Right cardiac atrium (tissue), 5 donors: Measurements from ENCODE around the gene KLHL26. TPM values are rescaled to one million over a fixed set of nuclear protein-coding genes. Genes with fewer than 3 reads are reported as not detected.
A peak's percentile ranks its signal among the peaks of the same experiment; 100 is the strongest.

Experiments
- ATAC-seq, 2 donors: fragments of 200-7000 bp; cut with Tn5 transposase; one replicate each; pipeline versions ENCODE4 v1.8.0 to v1.9.1; 2020; ENCODE audit warnings: moderate library complexity in 2 of 2, mild to moderate bottlenecking in 1 of 2
- DNase-seq, 3 donors: peaks; one replicate each; pipeline ENCODE4 v3.0.0-alpha.2; 2020
- H3K27ac ChIP-seq: one replicate; pipeline ENCODE4 v1.5.1; 2013; ENCODE audit warnings: mild to moderate bottlenecking, low read length, control low read depth, moderate library complexity
- H3K27me3 ChIP-seq: one replicate; pipeline ENCODE4 v1.6.1; 2013; ENCODE audit not compliant: control insufficient read depth, insufficient read depth
- H3K4me1 ChIP-seq: one replicate; pipeline ENCODE4 v1.6.1; 2013; ENCODE audit warnings: low read length; ENCODE audit not compliant: control insufficient read depth, insufficient read depth
- H3K4me3 ChIP-seq: one replicate; pipeline ENCODE4 v1.5.1; 2013; ENCODE audit warnings: low read length, control low read depth
- H3K9me3 ChIP-seq: one replicate; pipeline ENCODE4 v1.6.1; 2013; ENCODE audit warnings: low read length; ENCODE audit not compliant: control insufficient read depth
- whole genome bisulfite sequencing: extraction: QIAGEN DNeasy Blood & Tissue Kit; methylation state at CpG from one replicate; pipeline ENCODE4 v1.1.7; 2013; 5-methylcytosine and 5-hydroxymethylcytosine counted together
- intact Hi-C, 4 donors: fragments of 100-400 bp; cut with DNase I; formaldehyde crosslinking; loops; one replicate each; pipeline versions ENCODE4 v1.11.0 to v1.14.0; 2022 to 2023
- polyA plus RNA-seq: library from polyadenylated mRNA; stranded (reverse); fragments of 200-250 nt; gene quantifications from one replicate; pipeline ENCODE4 v1.2.3, GENCODE V29; 2013
- total RNA-seq, 4 donors: library from RNA; stranded (reverse); fragmentation: NEBNext Ultra II Directional; extraction: Animal tissue kit (Norgen Biotek cat#: 25700); gene quantifications; one replicate each; pipeline ENCODE4 v1.2.1, GENCODE V29; 2021
- donor health status: healthy with polysubstance abuse.
- donor health status: DM: no; HTN: yes; CAD: no.
- donor health status: DM: no; HTN: no; CAD: no.
- donor health status: DM: no; HTN: yes; CAD: no; lungs with severe emphysema.
- donor health status: DM: yes; HTN: yes; CAD: no.

Gene KLHL26
- total and polyA plus RNA-seq, 5 donors: 5.1 to 14.4 (median 9.0) TPM

- ATAC-seq: peak in 1 of 2 donors; percentile 3
- peak in 1 of 3 donors; percentile 35 for DNase-seq
- H3K27me3 ChIP-seq: no peaks in the 10 kb centered on the region
- H3K4me1 ChIP-seq: no peaks in the 10 kb centered on the region
- intact Hi-C loops: no loop called here
- H3K27ac ChIP-seq: no peak overlapping the region
- H3K9me3 ChIP-seq: no peaks in the 10 kb centered on the region
- 84% methylated on average over 14 of the region's 14 CpGs for WGBS
- H3K4me3 ChIP-seq: no peak overlapping the region
These were observed 62.7 kb downstream of the KLHL26 start for GRCh38 chr19:18699403-18700054.

DNA sequence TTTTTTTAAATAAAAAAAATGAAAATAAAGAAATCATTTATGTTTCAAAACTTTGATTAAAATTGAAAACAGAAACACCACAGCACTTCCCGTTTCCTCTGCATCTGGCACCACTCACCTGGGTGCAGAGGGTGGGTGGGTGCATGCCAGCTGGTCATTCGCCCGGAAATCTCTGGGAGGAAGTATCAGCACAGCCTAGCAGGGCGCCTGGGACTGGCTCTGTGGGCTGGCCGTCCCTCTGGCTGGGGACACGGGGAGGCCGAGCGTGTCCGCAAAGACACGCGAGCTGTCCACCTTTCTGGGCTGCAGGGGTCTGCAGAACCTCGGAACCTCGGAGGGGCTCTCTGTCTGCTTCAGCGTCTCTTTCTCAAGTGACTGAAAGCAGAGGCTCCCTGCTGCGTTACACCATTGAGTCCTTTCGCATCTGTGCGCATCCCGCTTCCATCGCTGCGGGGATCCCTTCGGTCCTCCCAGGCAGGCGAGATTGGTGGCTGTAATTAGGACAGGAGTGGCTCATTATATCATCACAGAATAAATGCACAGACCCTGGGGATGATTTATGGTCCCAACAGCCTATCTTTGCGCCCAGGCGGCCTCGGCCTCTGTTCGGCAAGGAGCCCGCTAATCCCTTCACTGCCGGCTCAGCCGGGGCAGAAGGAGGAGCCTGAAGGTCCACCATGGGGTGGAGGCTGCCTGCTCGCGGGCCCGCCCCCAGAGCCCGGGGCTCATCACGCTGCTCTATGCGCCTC is 63.8 kb downstream of the KLHL26 start:
- H3K27ac ChIP-seq: peak overlapping the region; percentile 9
- 8% methylated on average over 35 of the region's 35 CpGs for WGBS
- H3K4me3 ChIP-seq: peak overlapping the region; percentile 38
- ATAC-seq (peak; percentile 91 to 93), DNase-seq (peak; percentile 82 to 93 (median 92))
- no peaks in the 10 kb centered on the region for H3K4me1 ChIP-seq
- no peaks in the 10 kb centered on the region for H3K9me3 ChIP-seq
- H3K27me3 ChIP-seq: no peaks in the 10 kb centered on the region
- intact Hi-C loops: no loop called here

DNA sequence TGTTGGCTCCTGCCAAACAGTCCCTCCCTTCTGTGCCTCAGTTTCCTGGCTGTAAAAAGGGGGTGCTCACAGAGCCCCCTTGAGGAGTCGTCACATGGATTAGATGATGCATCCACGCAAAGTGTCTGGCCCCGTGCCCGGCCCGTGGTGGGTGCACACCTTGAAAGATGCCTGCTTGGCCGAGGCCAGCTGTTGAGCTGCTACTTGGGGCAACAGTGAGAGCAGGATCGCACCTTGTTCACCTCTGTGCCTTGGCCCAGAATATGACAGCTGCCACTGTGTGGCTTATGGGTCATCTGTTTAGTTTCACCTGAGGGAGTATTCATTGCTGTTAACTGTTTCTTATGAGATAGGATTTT is 64.4 kb downstream of the KLHL26 start:
- H3K4me1 ChIP-seq: no peaks in the 10 kb centered on the region
- no peaks in the 10 kb centered on the region for H3K27me3 ChIP-seq
- no peaks in the 10 kb centered on the region for H3K9me3 ChIP-seq
- no peak overlapping the region for H3K27ac ChIP-seq
- DNase-seq (no peak), ATAC-seq (peak in 1 of 2 donors; percentile 2)
- intact Hi-C loops: no loop called here
- 26% methylated on average over 7 of the region's 7 CpGs for WGBS
- peak overlapping the region; percentile 38 for H3K4me3 ChIP-seq

DNA sequence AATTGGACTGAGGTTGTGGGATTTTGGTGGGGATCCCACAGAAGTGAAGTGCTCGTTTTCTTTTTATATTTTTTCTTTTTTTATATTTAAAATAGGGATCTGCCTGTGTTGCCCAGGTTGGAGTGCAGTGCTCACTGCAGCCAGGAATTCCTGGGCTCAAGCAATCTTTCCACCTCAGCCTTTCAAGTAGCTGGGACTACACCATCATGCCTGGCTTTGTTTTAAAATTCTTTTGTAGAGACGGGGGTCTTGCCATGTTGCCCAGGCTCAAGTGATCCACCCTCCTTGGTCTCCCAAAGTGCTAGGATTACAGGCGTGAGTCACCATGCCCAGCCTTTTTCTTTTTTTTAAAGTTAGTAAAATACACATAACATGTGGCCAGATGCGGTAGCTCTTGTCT is 67.2 kb downstream of the KLHL26 start:
- DNase-seq: no peak
- H3K9me3 ChIP-seq: no peaks in the 10 kb centered on the region
- intact Hi-C loops: no loop called here
- no peaks in the 10 kb centered on the region for H3K4me1 ChIP-seq
- no peak overlapping the region for H3K4me3 ChIP-seq
- 89% methylated on average over 4 of the region's 4 CpGs for WGBS
- no peaks in the 10 kb centered on the region for H3K27me3 ChIP-seq
- H3K27ac ChIP-seq: no peak overlapping the region
- no peak for ATAC-seq

DNA sequence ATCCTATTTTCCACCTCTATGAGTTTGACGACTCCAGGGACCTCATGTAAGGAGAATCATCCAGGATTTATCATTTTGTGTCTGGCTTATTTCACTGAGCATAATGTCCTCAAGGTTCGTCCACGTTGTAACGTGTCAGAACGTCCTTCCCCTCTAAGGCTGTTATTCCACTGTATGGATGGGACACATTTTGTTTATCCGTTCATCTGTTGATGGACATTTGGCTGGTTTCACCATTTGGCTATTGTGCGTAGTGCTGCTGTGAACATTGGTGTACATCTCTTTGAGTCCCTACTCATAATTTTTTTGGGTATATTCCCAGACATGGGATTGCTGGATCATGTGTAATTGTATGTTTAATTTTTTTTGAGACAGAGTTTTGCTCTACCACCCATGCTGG is 68.1 kb downstream of the KLHL26 start:
- Histone ChIP-seq H3K4me1 (no peaks in the 10 kb centered on the region), H3K4me3 (no peak overlapping the region), H3K27me3 (no peaks in the 10 kb centered on the region), H3K9me3 (no peaks in the 10 kb centered on the region), H3K27ac (no peak overlapping the region)
- DNase-seq: no peak
- intact Hi-C loops: no loop called here
- WGBS: 75% methylated on average over 7 of the region's 7 CpGs
- no peak for ATAC-seq

DNA sequence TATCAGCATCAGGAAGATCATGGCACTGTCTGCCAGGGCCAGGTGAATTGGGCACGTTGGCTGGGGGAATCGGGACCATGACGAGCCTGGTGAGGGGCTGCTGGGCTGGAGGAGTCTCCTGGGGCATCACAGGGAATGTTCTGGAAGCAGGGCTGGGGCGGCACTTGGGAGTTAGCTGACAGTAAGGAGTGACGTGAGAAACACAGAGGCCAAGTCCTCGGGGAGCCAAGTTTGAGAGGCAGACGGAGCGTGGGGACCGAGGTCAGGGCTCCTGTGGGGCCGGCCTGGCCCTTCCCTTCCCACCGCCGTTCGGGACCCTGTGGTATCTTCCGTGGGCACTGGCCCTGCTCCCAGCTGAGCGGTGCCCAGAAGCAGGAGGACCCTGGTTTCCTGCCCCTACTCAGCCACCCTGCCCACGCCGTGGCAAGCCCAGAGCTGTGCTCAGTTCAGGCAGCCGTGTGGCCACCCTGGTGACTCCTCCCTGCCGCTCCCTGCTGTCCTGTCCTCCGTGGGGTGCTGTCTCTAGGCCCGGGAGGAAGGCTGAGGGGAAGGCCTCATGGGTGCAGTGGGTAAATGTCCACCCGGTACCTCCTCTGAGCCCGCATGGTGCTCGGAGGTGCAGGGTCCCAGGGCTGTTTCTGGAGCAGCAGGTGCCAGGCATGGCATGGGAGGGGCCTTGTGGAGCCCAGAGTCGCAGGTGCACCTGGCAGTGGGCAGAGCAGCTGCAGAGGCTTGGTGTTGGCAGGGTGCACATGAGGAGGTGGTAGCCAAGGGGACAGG is 71.8 kb downstream of the KLHL26 start:
- H3K4me1 ChIP-seq: no peaks in the 10 kb centered on the region
- H3K4me3 ChIP-seq: no peak overlapping the region
- WGBS: 87% methylated on average over 25 of the region's 25 CpGs
- DNase-seq (peak in 1 of 3 donors; percentile 51), ATAC-seq (no peak)
- H3K27ac ChIP-seq: no peak overlapping the region
- no peaks in the 10 kb centered on the region for H3K27me3 ChIP-seq
- intact Hi-C loops: no loop called here
- no peaks in the 10 kb centered on the region for H3K9me3 ChIP-seq

- H3K9me3 ChIP-seq: no peaks in the 10 kb centered on the region
- intact Hi-C loops: no loop called here
- ATAC-seq: no peak
- H3K4me1 ChIP-seq: no peaks in the 10 kb centered on the region
- H3K27ac ChIP-seq: no peak overlapping the region
- no peaks in the 10 kb centered on the region for H3K27me3 ChIP-seq
- 94% methylated on average over 10 of the region's 10 CpGs for WGBS
- DNase-seq: peak in 1 of 3 donors; percentile 56
- no peak overlapping the region for H3K4me3 ChIP-seq
These were observed 72.7 kb downstream of the KLHL26 start for GRCh38 chr19:18709546-18709945.

- Histone ChIP-seq H3K9me3 (no peaks in the 10 kb centered on the region), H3K4me1 (no peaks in the 10 kb centered on the region), H3K4me3 (no peak overlapping the region), H3K27me3 (no peaks in the 10 kb centered on the region), H3K27ac (no peak overlapping the region)
- 71% methylated on average over 11 of the region's 11 CpGs for WGBS
- ATAC-seq: no peak
- intact Hi-C loops: no loop called here
- DNase-seq: peak in 1 of 3 donors; percentile 51
These were observed 73.4 kb downstream of the KLHL26 start for GRCh38 chr19:18710186-18710585.

GRCh38 chr19:18710996-18711751 is 74.3 kb downstream of the KLHL26 start:
- Histone ChIP-seq H3K4me1 (no peaks in the 10 kb centered on the region), H3K27me3 (no peaks in the 10 kb centered on the region), H3K9me3 (no peaks in the 10 kb centered on the region), H3K4me3 (no peak overlapping the region), H3K27ac (no peak overlapping the region)
- peak; percentile 84 to 88 for ATAC-seq
- intact Hi-C loops: no loop called here
- WGBS: 61% methylated on average over 28 of the region's 28 CpGs
- peak; percentile 90 to 94 (median 92) for DNase-seq

DNA sequence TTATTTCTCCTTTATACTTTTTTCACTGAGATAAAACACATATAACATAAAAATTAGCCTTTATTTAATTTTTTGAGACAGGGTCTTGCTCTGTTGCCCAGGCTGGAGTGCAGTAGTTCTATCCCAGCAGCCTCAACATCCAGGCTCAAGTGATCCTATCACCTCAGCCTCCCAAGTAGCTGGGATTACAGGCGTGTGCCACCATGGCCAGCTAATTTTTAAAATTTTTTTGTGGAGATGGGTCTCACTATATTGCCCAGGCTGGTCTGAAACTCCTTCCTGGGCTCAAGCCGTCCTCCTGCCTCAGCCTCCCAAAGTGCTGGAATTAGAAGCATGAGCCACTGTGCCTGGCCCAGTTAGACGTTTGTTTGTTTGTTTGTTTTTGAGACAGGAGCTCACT is 75.1 kb downstream of the KLHL26 start:
- Histone ChIP-seq H3K27ac (no peak overlapping the region), H3K27me3 (no peaks in the 10 kb centered on the region), H3K4me1 (no peaks in the 10 kb centered on the region), H3K4me3 (no peak overlapping the region), H3K9me3 (no peaks in the 10 kb centered on the region)
- no peak for DNase-seq
- no peak for ATAC-seq
- intact Hi-C loops: no loop called here
- 90% methylated on average over 3 of the region's 3 CpGs for WGBS
